HepG2 (cell line): Measurements from ENCODE around the gene ZNF385B. TPM values are rescaled to one million over a fixed set of nuclear protein-coding genes. Genes with fewer than 3 reads are reported as not detected.

ENCODE experiments used
- ARID5B ChIP-seq: IDR thresholded peaks from 2 replicates; pipeline ENCODE4 v1.4.0; 2020; ENCODE audit warnings: mild to moderate bottlenecking, missing genetic modification reagents
- CREM ChIP-seq, 2 experiments: sonication (generic) in 1 of 2; formaldehyde crosslinking in 1 of 2; IDR thresholded peaks; 2 replicates each; pipeline versions ENCODE4 v1.4.0 to v1.6.1; 2016 to 2020; ENCODE audit warnings: antibody characterized with exemption in 1 of 2, mild to moderate bottlenecking in 1 of 2, missing genetic modification reagents in 1 of 2
- FOXO1 ChIP-seq: sonication (generic); formaldehyde crosslinking; IDR thresholded peaks from 2 replicates; pipeline ENCODE4 v1.4.0; 2020; ENCODE audit warnings: missing genetic modification reagents
- GATA4 ChIP-seq: sonication (generic); IDR thresholded peaks from 2 replicates; pipeline ENCODE4 v1.6.1; 2016; ENCODE audit warnings: antibody characterized with exemption, low read depth, borderline replicate concordance
- GATAD2A ChIP-seq: IDR thresholded peaks from 2 replicates; pipeline ENCODE4 v1.6.1; 2016
- HNRNPK ChIP-seq: fragments of 200-400 bp; formaldehyde crosslinking; IDR thresholded peaks from 2 replicates; pipeline ENCODE4 v1.6.1; 2018; ENCODE audit warnings: low read length, low read depth, moderate library complexity, mild to moderate bottlenecking; ENCODE audit not compliant: poor library complexity, severe bottlenecking
- HNRNPLL ChIP-seq: fragments of 200-400 bp; formaldehyde crosslinking; IDR thresholded peaks from 2 replicates; pipeline ENCODE4 v1.6.1; 2017; ENCODE audit warnings: mild to moderate bottlenecking, low read depth, low read length; ENCODE audit not compliant: poor library complexity, severe bottlenecking
- IKZF4 ChIP-seq: sonication (generic); formaldehyde crosslinking; IDR thresholded peaks from 2 replicates; pipeline ENCODE4 v1.5.1; 2020; ENCODE audit warnings: borderline replicate concordance, mild to moderate bottlenecking, low read depth, missing genetic modification reagents; ENCODE audit errors: not compliant biosample characterization
- RXRB ChIP-seq: IDR thresholded peaks from 2 replicates; pipeline ENCODE4 v1.6.1; 2016; ENCODE audit warnings: borderline replicate concordance, missing genetic modification reagents, missing compliant biosample characterization
- SIN3B ChIP-seq: fragments of 150-350 bp; IDR thresholded peaks from 2 replicates; pipeline ENCODE4 v1.6.1; 2014; ENCODE audit warnings: low read length
- SP140L ChIP-seq: sonication (generic); formaldehyde crosslinking; IDR thresholded peaks from 2 replicates; pipeline ENCODE4 v1.4.0; 2020; ENCODE audit warnings: missing genetic modification reagents, borderline replicate concordance
- SRSF9 ChIP-seq: fragments of 200-400 bp; formaldehyde crosslinking; IDR thresholded peaks from 2 replicates; pipeline ENCODE4 v1.6.1; 2018; ENCODE audit warnings: borderline replicate concordance, mild to moderate bottlenecking, low read depth, low read length; ENCODE audit not compliant: insufficient read depth, poor library complexity, severe bottlenecking
- ZFYVE20 ChIP-seq: sonication (generic); formaldehyde crosslinking; IDR thresholded peaks from 2 replicates; pipeline ENCODE4 v1.8.0; 2023; ENCODE audit warnings: low read depth, mild to moderate bottlenecking, moderate library complexity, missing genetic modification reagents, borderline replicate concordance
- ZIK1 ChIP-seq: sonication (generic); formaldehyde crosslinking; IDR thresholded peaks from 2 replicates; pipeline ENCODE4 v1.5.0; 2020; ENCODE audit warnings: mild to moderate bottlenecking, low read depth, missing genetic modification reagents, borderline replicate concordance
- ZNF180 ChIP-seq: sonication (generic); formaldehyde crosslinking; IDR thresholded peaks from 2 replicates; pipeline ENCODE4 v1.4.0; 2020; ENCODE audit warnings: low read depth, missing genetic modification reagents, borderline replicate concordance
- ZNF207 ChIP-seq: fragments of 450-650 bp; IDR thresholded peaks from 2 replicates; pipeline ENCODE4 v1.6.1; 2016; ENCODE audit warnings: antibody characterized with exemption, borderline replicate concordance
- ZNF331 ChIP-seq: sonication (generic); formaldehyde crosslinking; IDR thresholded peaks from 2 replicates; pipeline ENCODE4 v1.4.0; 2020; ENCODE audit warnings: missing genetic modification reagents
- ZNF484 ChIP-seq: sonication (generic); formaldehyde crosslinking; IDR thresholded peaks from 2 replicates; pipeline ENCODE4 v1.5.1; 2020; ENCODE audit warnings: mild to moderate bottlenecking, low read depth, missing genetic modification reagents, borderline replicate concordance
- ZNF616 ChIP-seq: sonication (generic); formaldehyde crosslinking; IDR thresholded peaks from 2 replicates; pipeline ENCODE4 v1.5.0; 2020; ENCODE audit warnings: low read depth, mild to moderate bottlenecking, missing genetic modification reagents
- ZNF652 ChIP-seq: IDR thresholded peaks from 2 replicates; pipeline ENCODE4 v1.6.1; 2016; ENCODE audit warnings: low read depth, borderline replicate concordance
- ZNF746 ChIP-seq: sonication (generic); formaldehyde crosslinking; IDR thresholded peaks from 2 replicates; pipeline ENCODE4 v1.8.0; 2022; ENCODE audit warnings: mild to moderate bottlenecking, missing genetic modification reagents
- ZNF768 ChIP-seq: sonication (generic); formaldehyde crosslinking; IDR thresholded peaks from 2 replicates; pipeline ENCODE4 v1.4.0; 2020; ENCODE audit warnings: missing genetic modification reagents
- ZNF879 ChIP-seq: sonication (generic); formaldehyde crosslinking; IDR thresholded peaks from 2 replicates; pipeline ENCODE4 v1.8.1; 2023; ENCODE audit warnings: missing genetic modification reagents
- polyA plus RNA-seq, 8 experiments: library from polyadenylated mRNA; depleted of rRNA in 3 of 8; stranded (reverse) in 7 of 8; unstranded in 1 of 8; fragments of >200 nt; fragmentation: Illumina TruSeq in 4 of 8; extraction: Trizol in 4 of 8; gene quantifications; 2 replicates each; pipeline versions ENCODE4 v1.2.1 to v1.2.3, GENCODE V29; 2011 to 2016; ENCODE audit warnings: low read depth in 4 of 8, missing spikeins in 1 of 8, mixed read lengths in 1 of 8; ENCODE audit not compliant: insufficient read depth in 1 of 8
- total RNA-seq, 5 experiments: library from RNA; depleted of rRNA; stranded (reverse); fragments of >200 nt; fragmentation: Illumina TruSeq; extraction: Trizol; gene quantifications; 2 replicates each; pipeline ENCODE4 v1.2.3, GENCODE V29; 2016; ENCODE audit warnings: low read depth in 1 of 5
- TF ChIP-seq, protein P1 (sequence below): sonication (generic); formaldehyde crosslinking; IDR thresholded peaks from 2 replicates; pipeline ENCODE4 v1.5.0; 2020; ENCODE audit warnings: mild to moderate bottlenecking, missing genetic modification reagents
- TF ChIP-seq, protein P2 (sequence below): sonication (generic); formaldehyde crosslinking; IDR thresholded peaks from 2 replicates; pipeline ENCODE4 v1.8.0; 2022; ENCODE audit warnings: mild to moderate bottlenecking, missing genetic modification reagents, moderate library complexity

Gene ZNF385B
- total and polyA plus RNA-seq, 2 of the 13 experiments (the other 11 are each of a cell fraction or from before 2014, with no cell fraction given), result 3.3 to 6.7 TPM

GRCh38 chr2:179422037-179422643 is 439.3 kb downstream of the ZNF385B start (continued):
- TF ChIP-seq ZNF484 (CRISPR knock-in tag), result no peak
- TF ChIP-seq ZNF768, result no peak
- TF ChIP-seq ARID5B (CRISPR knock-in tag), result peak; percentile 31; the same call in 1 of the 2 replicates
- no peak for TF ChIP-seq HNRNPK
- TF ChIP-seq ZNF207, result no peak
- peak; percentile 33; the same call in 1 of the 2 replicates for TF ChIP-seq RXRB (CRISPR knock-in tag)
- no peak for TF ChIP-seq CREM (IDR thresholded peaks at IDR 0.05)
- TF ChIP-seq CREM (CRISPR knock-in tag; IDR thresholded peaks at IDR 0.05), result no peak
- no peak for TF ChIP-seq ZNF180
- no peak for TF ChIP-seq SIN3B
- peak; percentile 29; the same call in 1 of the 2 replicates for TF ChIP-seq ZNF652 (CRISPR knock-in tag)
- TF ChIP-seq, protein P1, sequence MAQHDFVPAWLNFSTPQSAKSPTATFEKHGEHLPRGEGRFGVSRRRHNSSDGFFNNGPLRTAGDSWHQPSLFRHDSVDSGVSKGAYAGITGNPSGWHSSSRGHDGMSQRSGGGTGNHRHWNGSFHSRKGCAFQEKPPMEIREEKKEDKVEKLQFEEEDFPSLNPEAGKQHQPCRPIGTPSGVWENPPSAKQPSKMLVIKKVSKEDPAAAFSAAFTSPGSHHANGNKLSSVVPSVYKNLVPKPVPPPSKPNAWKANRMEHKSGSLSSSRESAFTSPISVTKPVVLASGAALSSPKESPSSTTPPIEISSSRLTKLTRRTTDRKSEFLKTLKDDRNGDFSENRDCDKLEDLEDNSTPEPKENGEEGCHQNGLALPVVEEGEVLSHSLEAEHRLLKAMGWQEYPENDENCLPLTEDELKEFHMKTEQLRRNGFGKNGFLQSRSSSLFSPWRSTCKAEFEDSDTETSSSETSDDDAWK (CRISPR knock-in tag), result no peak
- no peak for TF ChIP-seq HNRNPLL
- no peak for TF ChIP-seq SRSF9
- peak; percentile 34; the same call in 1 of the 2 replicates for TF ChIP-seq GATAD2A (CRISPR knock-in tag)
- peak; percentile 59; the same call in 1 of the 2 replicates for TF ChIP-seq SP140L
- TF ChIP-seq ZNF331, result 0 out of 2 replicates have a peak, but pooled peaks have one; percentile 22
- no peak for TF ChIP-seq ZNF879 (CRISPR knock-in tag)
- no peak for TF ChIP-seq GATA4
- no peak for TF ChIP-seq IKZF4 (CRISPR knock-in tag)
- TF ChIP-seq FOXO1 (CRISPR knock-in tag), result no peak
- TF ChIP-seq, protein P2, sequence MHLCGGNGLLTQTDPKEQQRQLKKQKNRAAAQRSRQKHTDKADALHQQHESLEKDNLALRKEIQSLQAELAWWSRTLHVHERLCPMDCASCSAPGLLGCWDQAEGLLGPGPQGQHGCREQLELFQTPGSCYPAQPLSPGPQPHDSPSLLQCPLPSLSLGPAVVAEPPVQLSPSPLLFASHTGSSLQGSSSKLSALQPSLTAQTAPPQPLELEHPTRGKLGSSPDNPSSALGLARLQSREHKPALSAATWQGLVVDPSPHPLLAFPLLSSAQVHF (CRISPR knock-in tag), result no peak
- TF ChIP-seq ZIK1 (CRISPR knock-in tag), result no peak
- TF ChIP-seq ZFYVE20, result no peak
- TF ChIP-seq ZNF616 (CRISPR knock-in tag), result no peak
- TF ChIP-seq ZNF746 (CRISPR knock-in tag), result no peak
